Right renal cortex interstitium (tissue), 3 donors: ENCODE data around the gene KIF6. TPM values are rescaled to one million over a fixed set of nuclear protein-coding genes. Genes with fewer than 3 reads are reported as not detected.
"Not testable (repeated sequence)": the region's sequence is repeated elsewhere in the genome, so short reads cannot be mapped to it uniquely, and the experiment has no call there.

Source experiments
- DNase-seq, 3 donors: peaks; one replicate each; pipeline ENCODE4 v3.0.0-alpha.2; 2013; ENCODE audit warnings: low read depth in 3 of 3, low spot score in 2 of 3
- polyA plus RNA-seq, 3 donors: library from polyadenylated mRNA; unstranded; fragments of 120-200 nt; gene quantifications; one replicate each; pipeline ENCODE4 v1.2.1, GENCODE V29; 2013; ENCODE audit not compliant: insufficient read length in 3 of 3

The KIF6 gene
- polyA plus RNA-seq, 3 donors, result 3.9 to 4.7 (median 4.4) TPM

GRCh38 chr6:39302669-39303424 is 422.4 kb downstream of the KIF6 start:
- peak in 2 of 3 donors; percentile 54 to 58 for DNase-seq

- no peak for DNase-seq
Measured at GRCh38 chr6:39302011-39302410, 423.2 kb downstream of the KIF6 start.

GRCh38 chr6:39301606-39302005 is 423.6 kb downstream of the KIF6 start:
- DNase-seq, result no peak

- DNase-seq, result no peak
Measured at GRCh38 chr6:39300739-39301138, 424.5 kb downstream of the KIF6 start.

- no peak for DNase-seq
Measured at GRCh38 chr6:39298061-39298460, 427.1 kb downstream of the KIF6 start.

- DNase-seq, result no peak
Measured at GRCh38 chr6:39296745-39297640, 428.2 kb downstream of the KIF6 start.

GRCh38 chr6:39295611-39296011 is 429.6 kb downstream of the KIF6 start:
- DNase-seq, result no peak

GRCh38 chr6:39294899-39295298 is 430.3 kb downstream of the KIF6 start:
- DNase-seq, result no peak

- DNase-seq, result no peak
Measured at GRCh38 chr6:39294133-39294532, 431.1 kb downstream of the KIF6 start.

- DNase-seq, result no peak
Measured at GRCh38 chr6:39292637-39293036, 432.6 kb downstream of the KIF6 start.

GRCh38 chr6:39289490-39289889 is 435.7 kb downstream of the KIF6 start:
- no peak for DNase-seq

GRCh38 chr6:39287601-39288000 is 437.6 kb downstream of the KIF6 start:
- no peak for DNase-seq

- DNase-seq, result not testable (repeated sequence)
Measured at GRCh38 chr6:39286596-39286995, 438.6 kb downstream of the KIF6 start.

- DNase-seq, result no peak
Measured at GRCh38 chr6:39282774-39283173, 442.4 kb downstream of the KIF6 start.

- no peak for DNase-seq
Measured at GRCh38 chr6:39281312-39281980, 443.8 kb downstream of the KIF6 start.

- no peak for DNase-seq
Measured at GRCh38 chr6:39280247-39280731, 444.9 kb downstream of the KIF6 start.

Other genes starting within 250 kb of the KIF6 start
- gene DAAM2, start 67.0 kb upstream of the KIF6 start, polyA plus RNA-seq, result 10 to 100 TPM; 23.8 to 29.2 (median 24.9) TPM
- 10 to 100 TPM; 10.3 to 12.3 (median 10.6) TPM for gene MOCS1, start 209.1 kb upstream of the KIF6 start, polyA plus RNA-seq